ENCODE results near the gene MOSMO. TPM values are rescaled to one million over a fixed set of nuclear protein-coding genes. Genes with fewer than 3 reads are reported as not detected.
"Not testable (repeated sequence)": the region's sequence is repeated elsewhere in the genome, so short reads cannot be mapped to it uniquely, and the experiment has no call there.

MOSMO gene
- total RNA-seq, 1 donor from 2014 or later = 25.4 TPM

DNA sequence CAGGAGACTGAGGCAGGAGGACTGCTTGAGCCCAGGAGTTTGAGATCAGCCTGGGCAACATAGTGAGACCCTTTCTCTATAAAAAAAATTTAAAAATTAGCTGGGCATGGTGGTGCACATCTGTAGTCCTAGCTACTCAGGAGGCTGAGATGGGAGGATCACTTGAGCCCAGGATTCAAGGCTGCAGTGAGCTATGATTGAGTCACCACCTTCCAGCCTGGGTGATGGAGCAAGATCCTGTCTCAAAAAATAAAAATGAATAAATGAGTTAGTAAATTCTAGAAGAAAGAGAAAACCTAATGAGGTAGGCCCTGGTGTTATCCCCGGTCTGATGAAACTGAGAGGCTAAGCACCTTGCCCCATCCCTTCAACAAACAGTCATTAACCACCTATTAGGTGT is 5.9 kb upstream of the MOSMO start:
- not testable (repeated sequence) for DNase-seq (ENCODE audit: low read depth, low spot score)

GRCh38 chr16:22003195-22003594 is 4.7 kb upstream of the MOSMO start:
- no peak for DNase-seq (ENCODE audit: low read depth, low spot score)

GRCh38 chr16:22004341-22004740 is 3.6 kb upstream of the MOSMO start:
- no peak for DNase-seq (ENCODE audit: low read depth, low spot score)

DNA sequence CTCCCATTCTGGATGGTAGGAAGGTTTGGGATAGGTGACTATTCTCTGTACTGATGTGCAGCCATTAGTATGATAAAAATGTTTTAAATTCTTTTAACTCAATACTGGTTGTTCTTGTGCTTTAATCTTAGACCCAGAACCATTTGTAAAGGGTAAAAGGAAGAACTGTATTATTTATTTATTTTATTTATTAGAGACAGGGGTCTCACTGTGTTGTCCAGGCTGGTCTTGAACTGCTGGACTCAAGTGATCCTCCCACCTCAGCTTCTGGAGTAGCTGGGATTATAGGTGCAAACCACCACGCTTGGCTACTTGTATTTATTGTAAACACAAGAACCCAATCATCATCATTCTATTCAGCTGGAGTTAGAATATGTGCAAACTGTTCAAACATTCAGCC is 2.2 kb upstream of the MOSMO start:
- no peak for DNase-seq (ENCODE audit: low read depth, low spot score)

DNA sequence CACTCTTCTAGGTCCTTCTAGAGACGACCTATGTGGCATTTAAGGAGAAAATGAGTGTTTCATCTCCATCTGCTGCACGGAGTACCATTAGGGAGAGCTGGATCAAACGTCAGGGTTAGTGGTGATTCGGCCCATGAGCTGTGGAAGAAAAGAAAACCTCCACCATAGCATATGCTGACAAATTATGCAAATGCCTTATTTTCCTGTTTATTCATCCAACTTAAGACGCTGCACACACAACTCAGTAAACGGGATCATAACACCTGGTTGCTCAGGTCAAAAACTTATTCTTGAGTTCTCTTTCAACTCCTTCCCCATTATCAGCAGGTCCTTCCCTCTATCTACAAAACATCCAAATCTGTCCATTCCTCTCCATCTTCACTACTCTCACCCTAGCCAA is 1.3 kb upstream of the MOSMO start:
- DNase-seq (ENCODE audit: low read depth, low spot score) = no peak

DNA sequence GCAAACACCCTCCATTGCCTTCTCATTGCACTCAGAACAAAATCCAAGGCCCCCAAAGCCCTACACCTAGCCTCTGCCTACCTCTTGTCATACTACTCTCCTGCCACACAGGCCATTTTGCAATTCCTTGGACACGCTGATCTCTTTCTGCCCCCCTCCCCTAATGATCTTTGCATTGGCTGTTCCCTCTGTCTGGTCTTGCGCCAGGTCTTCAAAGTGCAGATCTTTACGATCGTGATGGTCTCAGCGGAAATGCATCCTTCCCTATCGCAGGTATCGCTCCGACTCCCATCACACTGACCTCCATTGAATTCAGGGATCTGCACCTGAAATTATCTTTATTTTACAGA is 777 bp upstream of the MOSMO start:
- DNase-seq (ENCODE audit: low read depth, low spot score) = no peak

DNA sequence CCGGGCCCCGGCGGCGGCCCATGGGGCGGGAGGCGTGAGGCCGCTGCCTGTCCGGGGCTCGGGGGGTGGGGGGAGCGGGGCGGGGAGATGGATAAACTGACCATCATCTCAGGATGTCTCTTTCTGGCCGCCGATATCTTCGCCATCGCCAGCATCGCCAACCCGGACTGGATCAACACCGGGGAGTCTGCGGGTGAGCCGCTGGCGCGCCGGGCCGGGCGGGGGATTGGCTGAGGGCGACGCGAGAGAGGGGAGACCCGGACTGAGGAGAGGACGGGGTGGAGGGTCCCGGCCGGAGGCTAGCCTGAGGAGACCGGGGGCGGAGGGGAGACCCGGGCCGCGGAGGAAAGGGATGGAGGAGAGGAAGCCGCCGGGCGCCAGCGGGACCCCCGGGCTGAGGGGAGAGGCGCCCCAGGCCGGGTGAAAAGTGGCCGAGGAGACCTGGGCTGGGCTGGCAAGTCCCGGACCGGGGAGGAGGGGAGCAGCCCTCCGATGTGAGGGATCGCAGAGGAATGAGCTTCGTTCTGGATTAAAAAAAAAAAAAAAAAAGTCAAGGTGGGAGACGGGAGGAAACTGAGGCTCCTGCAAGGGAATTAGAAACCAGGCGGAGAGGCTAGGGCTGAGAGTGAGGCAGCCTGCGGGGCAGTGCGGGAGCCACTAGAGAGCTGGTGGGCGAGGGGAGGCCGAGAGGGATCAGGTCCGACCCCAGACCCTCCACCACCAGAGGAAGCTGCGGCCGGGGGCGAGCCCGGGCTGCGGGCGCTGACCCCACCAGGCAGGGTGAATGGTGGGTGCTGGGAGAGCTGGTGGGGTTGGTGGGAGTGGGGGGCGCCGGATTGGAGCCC is 526 bp downstream of the MOSMO start:
- DNase-seq (ENCODE audit: low read depth, low spot score) = no peak

- DNase-seq (ENCODE audit: low read depth, low spot score) = no peak
Measured at GRCh38 chr16:22010902-22011301, 3.0 kb downstream of the MOSMO start.

- DNase-seq (ENCODE audit: low read depth, low spot score) = no peak
Measured at GRCh38 chr16:22012241-22012640, 4.3 kb downstream of the MOSMO start.

GRCh38 chr16:22013486-22013885 is 5.6 kb downstream of the MOSMO start:
- no peak for DNase-seq (ENCODE audit: low read depth, low spot score)

DNA sequence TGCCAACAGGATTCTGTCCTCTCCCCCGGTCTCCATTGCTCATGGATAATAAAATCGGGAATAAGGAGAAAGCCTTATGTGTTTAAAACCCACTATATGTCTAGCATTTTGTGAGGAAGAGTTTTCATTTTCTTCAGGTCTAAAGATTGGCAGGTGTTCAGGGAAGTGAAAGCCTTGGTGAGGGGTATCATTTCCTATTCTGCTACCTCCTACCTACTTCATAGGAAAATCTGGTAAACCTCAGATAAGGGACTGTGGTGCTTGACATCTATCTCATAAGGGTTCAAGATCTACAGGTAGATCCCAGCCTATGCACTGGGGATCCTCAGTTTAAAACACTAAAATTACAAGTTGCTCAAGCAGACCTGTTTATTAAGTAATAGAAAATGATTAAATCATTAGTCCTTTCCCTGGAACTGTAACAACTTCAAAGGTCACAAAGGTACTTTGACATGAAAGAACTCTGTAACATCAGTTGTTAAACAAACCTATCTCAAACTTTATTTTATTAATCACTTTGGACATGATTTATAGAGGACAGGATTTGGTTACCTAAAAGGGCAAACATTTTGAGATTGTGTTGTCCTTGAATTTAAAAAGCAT is 6.5 kb downstream of the MOSMO start:
- DNase-seq (ENCODE audit: low read depth, low spot score) = no peak

- no peak for DNase-seq (ENCODE audit: low read depth, low spot score)
Measured at GRCh38 chr16:22016927-22017326, 9.0 kb downstream of the MOSMO start.

DNA sequence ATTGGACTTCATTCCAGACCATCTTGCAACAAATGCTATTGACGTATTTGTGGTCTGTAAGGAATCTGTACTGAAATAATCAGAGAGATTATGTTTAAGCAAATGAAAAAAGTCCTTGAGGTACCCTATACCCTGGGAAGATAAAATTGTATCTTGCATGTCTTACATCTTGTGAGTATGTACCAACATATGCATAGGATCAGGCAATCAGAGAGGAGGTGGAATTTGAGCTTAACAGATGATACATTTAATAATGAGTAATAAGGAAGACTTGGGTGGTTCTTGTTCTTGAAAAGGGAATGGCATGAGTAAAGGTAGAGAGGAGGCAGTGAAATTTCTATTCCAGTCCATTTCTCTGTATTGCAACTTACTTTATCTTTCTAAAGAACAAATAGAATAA is 10.6 kb downstream of the MOSMO start:
- no peak for DNase-seq (ENCODE audit: low read depth, low spot score)

DNA sequence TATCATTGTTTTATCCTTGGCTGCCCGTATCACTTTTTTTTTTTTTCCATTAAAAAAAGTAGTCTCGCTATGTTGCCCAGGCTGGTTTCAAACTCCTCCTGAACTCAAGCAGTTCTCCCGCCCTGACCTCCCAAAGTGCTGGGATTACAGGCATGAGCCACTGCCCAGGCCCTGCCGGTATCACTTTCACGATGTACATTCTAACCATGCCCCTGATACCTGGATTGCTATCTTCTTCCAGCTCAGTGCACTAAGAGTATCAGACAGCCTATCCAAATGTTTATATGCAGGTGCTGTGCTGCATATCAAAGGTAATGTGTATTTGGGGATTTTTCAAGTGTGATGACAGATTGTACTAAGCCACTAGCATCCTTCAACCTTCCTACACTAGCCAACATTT is 14.2 kb downstream of the MOSMO start:
- DNase-seq (ENCODE audit: low read depth, low spot score) = no peak

DNA sequence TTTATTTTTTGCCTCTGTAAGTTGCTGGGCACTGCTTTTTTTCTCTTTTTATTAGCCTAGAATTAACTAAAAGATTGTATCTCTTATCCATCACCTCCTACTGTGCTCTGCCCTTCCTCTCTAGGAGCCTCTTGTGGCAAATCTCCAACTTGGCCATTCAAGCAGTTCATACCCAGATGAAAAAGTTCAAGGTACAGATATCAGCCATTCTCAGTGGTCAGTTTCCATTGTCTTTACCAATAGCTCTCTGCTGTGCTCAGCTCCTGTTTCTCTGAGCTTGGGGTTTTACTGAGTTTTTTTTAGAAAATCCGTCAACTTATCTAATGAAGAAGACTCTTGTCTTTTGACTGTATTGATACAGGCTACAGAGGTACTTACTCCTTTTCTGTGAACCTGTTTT is 15.6 kb downstream of the MOSMO start:
- DNase-seq (ENCODE audit: low read depth, low spot score) = no peak

DNA sequence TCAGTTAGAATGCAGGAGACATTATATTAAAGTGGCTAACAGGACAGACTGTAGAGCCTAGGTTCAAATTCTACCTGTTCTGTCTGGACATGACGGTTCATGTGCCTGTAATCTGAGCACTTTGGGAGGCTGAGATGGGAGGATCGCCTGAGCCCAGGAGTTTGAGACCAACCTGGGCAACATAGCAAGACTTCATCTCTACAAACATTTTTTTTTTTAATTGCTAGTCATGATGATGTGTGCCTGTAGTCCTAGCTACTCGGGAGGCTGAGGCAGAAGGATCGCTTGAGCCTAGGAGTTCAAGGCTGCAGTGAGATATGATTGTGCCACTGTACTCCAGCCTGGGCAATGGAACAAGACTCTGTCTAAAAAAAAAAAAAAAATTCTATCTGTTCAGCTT is 16.9 kb downstream of the MOSMO start:
- not testable (repeated sequence) for DNase-seq (ENCODE audit: low read depth, low spot score)

DNA sequence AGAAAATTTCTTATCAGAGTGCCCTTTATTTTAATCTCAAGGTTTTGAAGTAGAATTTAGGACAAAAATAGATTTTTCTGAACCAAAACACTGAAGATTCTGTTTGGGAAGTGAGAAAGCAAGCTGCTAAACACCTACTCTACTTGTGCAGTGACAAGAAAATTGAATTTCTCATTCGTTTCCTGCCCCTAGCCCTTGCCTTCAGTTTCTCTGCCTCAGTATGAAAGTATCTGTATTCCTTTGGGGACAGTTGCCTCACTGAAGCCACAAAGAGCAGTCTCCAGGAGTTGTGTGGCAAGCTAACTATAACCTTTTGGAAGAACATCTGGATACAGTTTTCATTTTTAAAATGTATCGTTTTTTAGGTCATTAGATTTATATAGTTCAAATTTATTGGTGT is 19.7 kb downstream of the MOSMO start:
- DNase-seq (ENCODE audit: low read depth, low spot score) = no peak

DNA sequence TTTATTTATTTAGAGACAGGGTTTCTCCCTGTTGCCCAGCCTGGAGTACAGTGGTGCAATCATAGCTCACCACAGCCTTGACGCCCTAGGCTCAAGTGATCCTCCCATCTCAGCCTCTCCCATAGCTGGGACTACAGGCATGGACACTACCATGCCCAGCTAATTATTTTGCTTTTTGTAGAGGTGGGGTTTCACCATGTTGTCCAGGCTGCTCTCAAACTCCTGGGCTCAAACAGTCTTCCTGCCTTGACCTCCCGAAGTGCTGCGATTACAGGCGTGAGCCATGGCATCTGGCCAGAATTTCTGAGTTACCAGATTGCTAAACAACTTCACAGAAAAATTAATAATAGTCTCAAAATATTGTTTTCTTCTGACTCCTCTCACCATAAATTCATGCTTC is 21.7 kb downstream of the MOSMO start:
- DNase-seq (ENCODE audit: low read depth, low spot score) = no peak

DNA sequence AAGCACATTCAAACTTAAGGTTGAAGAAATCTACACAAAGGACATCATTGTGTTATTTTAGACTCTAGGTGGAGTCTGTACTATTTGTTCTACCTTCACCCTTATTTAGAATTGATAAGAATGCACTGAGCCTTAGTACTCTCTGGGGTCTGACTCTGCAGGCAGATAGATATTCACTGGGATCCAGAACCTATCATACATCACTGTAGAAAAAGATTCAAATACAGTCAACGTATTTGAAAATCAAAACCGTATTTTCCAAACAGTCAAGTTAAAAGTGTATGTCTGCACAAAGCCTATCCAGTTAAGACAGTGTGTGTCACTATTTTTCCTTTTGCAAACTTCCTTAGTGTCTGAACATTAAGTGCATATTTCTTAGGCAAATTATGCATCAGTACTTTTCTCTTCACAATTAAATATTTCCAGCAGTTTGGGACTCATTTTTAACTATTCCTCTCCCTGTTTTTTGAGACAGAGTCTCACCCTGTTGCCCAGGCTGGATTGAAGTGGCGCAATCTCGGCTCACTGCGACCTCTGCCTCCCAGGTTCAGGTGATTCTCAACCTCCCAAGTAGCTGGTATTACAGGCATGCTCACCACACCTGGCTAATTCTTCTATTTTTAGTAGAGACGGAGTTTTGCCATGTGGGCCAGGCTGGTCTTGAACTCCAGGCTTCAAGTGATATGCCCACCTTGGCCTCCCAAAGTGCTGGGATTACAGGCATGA is 22.3 kb downstream of the MOSMO start:
- DNase-seq (ENCODE audit: low read depth, low spot score) = no peak

DNA sequence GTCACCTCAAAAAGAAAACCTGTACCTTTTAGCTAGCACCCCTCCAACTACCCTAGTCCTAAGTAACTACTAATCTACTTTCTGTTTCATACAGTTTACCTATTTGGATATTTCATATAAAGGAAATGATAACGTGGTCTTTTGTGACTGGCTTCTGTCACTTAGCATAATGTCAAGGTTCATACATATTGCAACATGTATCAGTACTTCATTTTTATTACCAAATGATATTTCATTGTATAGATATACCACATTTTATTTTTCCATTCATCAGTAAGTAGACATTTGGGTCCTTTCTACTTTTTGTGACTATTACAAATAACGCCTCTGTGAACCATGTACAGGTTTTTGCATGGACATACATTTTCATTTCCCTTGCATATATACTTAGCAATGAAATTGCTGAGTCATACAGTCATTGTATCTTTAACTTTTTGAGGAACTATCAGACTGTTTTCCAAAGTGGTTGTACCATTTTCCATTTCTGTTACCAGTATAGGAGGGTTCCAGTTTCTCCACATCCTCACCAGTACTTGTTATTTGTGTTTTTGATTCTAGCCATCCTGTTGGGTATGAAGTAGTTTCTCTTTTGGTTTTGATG is 23.7 kb downstream of the MOSMO start:
- no peak for DNase-seq (ENCODE audit: low read depth, low spot score)

GRCh38 chr16:22034503-22034902 is 26.6 kb downstream of the MOSMO start:
- no peak for DNase-seq (ENCODE audit: low read depth, low spot score)

GRCh38 chr16:22035153-22035552 is 27.2 kb downstream of the MOSMO start:
- no peak for DNase-seq (ENCODE audit: low read depth, low spot score)

Data from pulmonary artery endothelial cell (primary cell).